Measurements from ENCODE around the gene ETF1.

GRCh38 chr5:138498376-138498775 lies 44.7 kb downstream of the ETF1 start:
- TF ChIP-seq CTCF (IDR thresholded peaks at IDR 0.05 in 2 of 3, conservative IDR thresholded peaks at IDR 0.05 in 1 of 3; ENCODE audit: insufficient read depth in 2 of 3, low read depth in 1 of 3, low read length in 3 of 3), result no peak
- TF ChIP-seq MTF1 (CRISPR knock-in tag; IDR thresholded peaks at IDR 0.05; ENCODE audit: borderline replicate concordance), result no peak
- TF ChIP-seq CEBPB (tag; IDR thresholded peaks at IDR 0.05), result no peak
- TF ChIP-seq ID3 (CRISPR knock-in tag; IDR thresholded peaks at IDR 0.05), result no peak
- TF ChIP-seq ID3 (tag; IDR thresholded peaks at IDR 0.05), result no peak
- TF ChIP-seq EP300 (IDR thresholded peaks at IDR 0.05; ENCODE audit: low read length), result no peak
- no peak for TF ChIP-seq KAT7 (CRISPR knock-in tag; IDR thresholded peaks at IDR 0.05; ENCODE audit: borderline replicate concordance)
- TF ChIP-seq, protein P1, sequence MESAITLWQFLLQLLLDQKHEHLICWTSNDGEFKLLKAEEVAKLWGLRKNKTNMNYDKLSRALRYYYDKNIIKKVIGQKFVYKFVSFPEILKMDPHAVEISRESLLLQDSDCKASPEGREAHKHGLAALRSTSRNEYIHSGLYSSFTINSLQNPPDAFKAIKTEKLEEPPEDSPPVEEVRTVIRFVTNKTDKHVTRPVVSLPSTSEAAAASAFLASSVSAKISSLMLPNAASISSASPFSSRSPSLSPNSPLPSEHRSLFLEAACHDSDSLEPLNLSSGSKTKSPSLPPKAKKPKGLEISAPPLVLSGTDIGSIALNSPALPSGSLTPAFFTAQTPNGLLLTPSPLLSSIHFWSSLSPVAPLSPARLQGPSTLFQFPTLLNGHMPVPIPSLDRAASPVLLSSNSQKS (CRISPR knock-in tag; IDR thresholded peaks at IDR 0.05), result no peak
- TF ChIP-seq SRSF9 (IDR thresholded peaks at IDR 0.05; ENCODE audit: borderline replicate concordance, low read depth, low read length), result no peak
